CD14-positive monocyte (primary cell): ENCODE data around the gene FOXL2NB. TPM values are rescaled to one million over a fixed set of nuclear protein-coding genes. Genes with fewer than 3 reads are reported as not detected.
A peak's percentile ranks its signal among the peaks of the same experiment; 100 is the strongest.

Source experiments
- DNase-seq, 3 donors: peaks; one replicate each; pipeline ENCODE4 v3.0.0-alpha.2; 2011 to 2022
- H2AFZ ChIP-seq: 2 replicates; pipeline ENCODE4 v1.6.0; 2012; ENCODE audit warnings: mild to moderate bottlenecking, low read depth, low read length, inconsistent platforms; ENCODE audit not compliant: insufficient read depth, poor library complexity, severe bottlenecking
- H3K27ac ChIP-seq, 2 donors: 1 replicate in 1 of 2; 2 replicates in 1 of 2; pipeline ENCODE4 v1.5.1; 2012 to 2013; ENCODE audit warnings: low read length in 2 of 2, control low read depth in 1 of 2, inconsistent platforms in 1 of 2, low read depth in 1 of 2, mild to moderate bottlenecking in 1 of 2
- H3K27me3 ChIP-seq, 2 donors: one replicate each; pipeline versions ENCODE4 v1.6.0 to v1.6.1; 2011 to 2013; ENCODE audit warnings: low read length in 2 of 2; ENCODE audit not compliant: control insufficient read depth in 2 of 2, insufficient read depth in 2 of 2
- H3K36me3 ChIP-seq, 2 donors: replicated peaks in 1 of 2; 1 replicate in 1 of 2; 2 replicates in 1 of 2; pipeline versions ENCODE4 v1.5.1 to v1.6.1; 2012 to 2013; ENCODE audit warnings: low read length in 2 of 2, control low read depth in 1 of 2, inconsistent platforms in 1 of 2, mild to moderate bottlenecking in 1 of 2; ENCODE audit not compliant: insufficient read depth in 2 of 2, control insufficient read depth in 1 of 2
- H3K4me1 ChIP-seq, 2 donors: 1 replicate in 1 of 2; 2 replicates in 1 of 2; pipeline versions ENCODE4 v1.5.1 to v1.6.1; 2012 to 2013; ENCODE audit warnings: low read length in 2 of 2, control low read depth in 1 of 2, inconsistent platforms in 1 of 2, mild to moderate bottlenecking in 1 of 2, moderate library complexity in 1 of 2; ENCODE audit not compliant: insufficient read depth in 2 of 2, control insufficient read depth in 1 of 2
- H3K4me2 ChIP-seq: replicated peaks from 2 replicates; pipeline ENCODE3; 2012; ENCODE audit warnings: low read length, moderate library complexity, mild to moderate bottlenecking; ENCODE audit not compliant: poor library complexity, severe bottlenecking; ENCODE audit errors: extremely low read depth
- H3K4me3 ChIP-seq, 3 experiments: fragments of 200-600 bp in 1 of 3; sonication (generic) in 1 of 3; replicated peaks in 1 of 3; 1 replicate in 2 of 3; 2 replicates in 1 of 3; pipeline ENCODE4 v1.5.1; 2011 to 2013; ENCODE audit warnings: low read length in 3 of 3, mild to moderate bottlenecking in 3 of 3, control low read depth in 2 of 3, low read depth in 2 of 3, inconsistent platforms in 1 of 3, moderate library complexity in 1 of 3
- H3K79me2 ChIP-seq: 2 replicates; pipeline ENCODE4 v1.6.0; 2012; ENCODE audit warnings: mild to moderate bottlenecking, control low read depth, inconsistent platforms, low read length, moderate library complexity; ENCODE audit not compliant: insufficient read depth
- H3K9ac ChIP-seq: 2 replicates; pipeline ENCODE4 v1.6.0; 2017; ENCODE audit warnings: low read length, mild to moderate bottlenecking; ENCODE audit not compliant: insufficient read depth, poor library complexity, severe bottlenecking
- H3K9me3 ChIP-seq, 2 donors: replicated peaks in 1 of 2; 1 replicate in 1 of 2; 2 replicates in 1 of 2; pipeline versions ENCODE4 v1.5.1 to v1.6.1; 2012 to 2013; ENCODE audit warnings: low read length in 2 of 2, control low read depth in 1 of 2; ENCODE audit not compliant: control insufficient read depth in 1 of 2, insufficient read depth in 1 of 2
- H4K20me1 ChIP-seq: 2 replicates; pipeline ENCODE4 v1.6.0; 2012; ENCODE audit warnings: mild to moderate bottlenecking, low read length, control low read depth, moderate library complexity; ENCODE audit not compliant: insufficient read depth
- H3K27ac Mint-ChIP-seq, 7 donors: one replicate each; pipeline ENCODE4 v1.8.0; 2020; ENCODE audit warnings: mild to moderate bottlenecking in 7 of 7, mixed read lengths in 7 of 7, moderate library complexity in 6 of 7, inconsistent platforms in 2 of 7
- H3K27me3 Mint-ChIP-seq, 3 donors: one replicate each; pipeline ENCODE4 v1.8.0; 2021 to 2022; ENCODE audit warnings: low read depth in 3 of 3, mild to moderate bottlenecking in 3 of 3, mixed read lengths in 3 of 3, moderate library complexity in 3 of 3, inconsistent platforms in 1 of 3
- H3K36me3 Mint-ChIP-seq, 2 donors: one replicate each; pipeline ENCODE4 v1.8.0; 2020; ENCODE audit warnings: mixed read lengths in 2 of 2, inconsistent platforms in 1 of 2, mild to moderate bottlenecking in 1 of 2
- H3K4me1 Mint-ChIP-seq: one replicate; pipeline ENCODE4 v1.8.0; 2020; ENCODE audit warnings: mild to moderate bottlenecking, mixed read lengths
- H3K4me3 Mint-ChIP-seq, 2 donors: one replicate each; pipeline ENCODE4 v1.8.0; 2020; ENCODE audit warnings: mild to moderate bottlenecking in 2 of 2, mixed read lengths in 2 of 2, moderate library complexity in 1 of 2
- H3K9me3 Mint-ChIP-seq, 7 donors: one replicate each; pipeline ENCODE4 v1.8.0; 2020 to 2022; ENCODE audit warnings: mixed read lengths in 7 of 7, mild to moderate bottlenecking in 6 of 7, moderate library complexity in 6 of 7, inconsistent platforms in 2 of 7
- WGBS: methylation state at CpG from one replicate; pipeline ENCODE4 v1.1.5; 2013; ENCODE audit warnings: missing lambda C conversion rate; ENCODE audit not compliant: insufficient coverage; 5-methylcytosine and 5-hydroxymethylcytosine counted together
- intact Hi-C, 2 donors: fragments of 100-400 bp; cut with micrococcal nuclease; formaldehyde crosslinking; loops; one replicate each; pipeline versions ENCODE4 v1.15.0 to v1.15.1; 2023
- polyA plus RNA-seq, 3 donors: library from polyadenylated mRNA; depleted of rRNA in 1 of 3; unstranded in 2 of 3; stranded (reverse) in 1 of 3; fragments of 300-500 nt in 2 of 3; fragments of >200 nt in 1 of 3; fragmentation: Illumina TruSeq in 2 of 3; gene quantifications; 1 replicate in 2 of 3; 2 replicates in 1 of 3; pipeline ENCODE4 v1.2.3, GENCODE V29; 2012 to 2021
- TF ChIP-seq, protein P1 (sequence below): fragments of 200-600 bp; IDR thresholded peaks from one replicate; pipeline ENCODE4 v1.8.0; 2022; ENCODE audit warnings: antibody characterized with exemption, mild to moderate bottlenecking

Gene FOXL2NB
- polyA plus RNA-seq, 3 donors, result not detected

DNA sequence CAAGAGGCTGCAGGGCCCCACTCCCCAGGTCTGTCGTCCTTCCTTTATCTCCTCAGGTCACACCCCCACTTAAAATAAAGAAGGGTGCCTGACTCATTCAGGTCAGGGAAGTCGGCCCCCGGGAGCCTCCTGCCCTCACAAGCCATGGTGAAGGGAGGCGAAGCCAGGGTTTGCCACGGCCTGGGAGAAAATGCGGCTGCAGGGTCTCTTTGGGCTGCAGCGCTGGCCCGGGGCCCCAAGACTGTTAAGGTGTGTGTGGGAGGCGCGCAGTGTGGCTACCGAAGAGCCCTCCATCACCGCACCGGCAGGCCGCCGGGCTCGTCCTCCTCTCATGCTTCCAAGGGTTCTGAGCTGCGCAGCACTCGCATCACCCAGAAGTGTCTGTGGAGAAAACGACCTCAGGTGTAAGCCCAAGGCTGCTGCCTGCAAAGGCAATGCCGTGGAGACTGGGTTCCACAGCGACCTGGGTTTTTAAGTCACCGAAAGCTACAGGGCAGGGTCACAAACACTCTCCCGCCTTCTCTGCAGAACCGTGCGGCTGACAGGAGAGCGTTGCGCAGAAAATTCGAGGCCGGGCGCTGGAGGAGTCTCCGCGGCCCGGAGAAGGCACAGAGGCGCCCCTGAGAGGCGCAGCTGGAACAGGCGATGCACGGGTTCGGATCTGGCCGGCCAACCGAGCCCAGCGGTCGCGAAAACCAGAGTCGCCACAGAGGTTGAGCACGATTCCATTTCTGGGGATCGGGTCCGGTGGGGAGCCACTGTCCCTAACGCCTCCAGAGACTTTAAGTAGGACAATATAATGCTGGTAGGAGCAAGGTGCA, 8.8 kb upstream of the FOXL2NB start:
- TF ChIP-seq, protein P1, sequence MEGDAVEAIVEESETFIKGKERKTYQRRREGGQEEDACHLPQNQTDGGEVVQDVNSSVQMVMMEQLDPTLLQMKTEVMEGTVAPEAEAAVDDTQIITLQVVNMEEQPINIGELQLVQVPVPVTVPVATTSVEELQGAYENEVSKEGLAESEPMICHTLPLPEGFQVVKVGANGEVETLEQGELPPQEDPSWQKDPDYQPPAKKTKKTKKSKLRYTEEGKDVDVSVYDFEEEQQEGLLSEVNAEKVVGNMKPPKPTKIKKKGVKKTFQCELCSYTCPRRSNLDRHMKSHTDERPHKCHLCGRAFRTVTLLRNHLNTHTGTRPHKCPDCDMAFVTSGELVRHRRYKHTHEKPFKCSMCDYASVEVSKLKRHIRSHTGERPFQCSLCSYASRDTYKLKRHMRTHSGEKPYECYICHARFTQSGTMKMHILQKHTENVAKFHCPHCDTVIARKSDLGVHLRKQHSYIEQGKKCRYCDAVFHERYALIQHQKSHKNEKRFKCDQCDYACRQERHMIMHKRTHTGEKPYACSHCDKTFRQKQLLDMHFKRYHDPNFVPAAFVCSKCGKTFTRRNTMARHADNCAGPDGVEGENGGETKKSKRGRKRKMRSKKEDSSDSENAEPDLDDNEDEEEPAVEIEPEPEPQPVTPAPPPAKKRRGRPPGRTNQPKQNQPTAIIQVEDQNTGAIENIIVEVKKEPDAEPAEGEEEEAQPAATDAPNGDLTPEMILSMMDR, result no peak
- WGBS, result under 1% methylated on average over 42 of the region's 48 CpGs
- H3K4me3 Mint-ChIP-seq, result peak overlapping the region in 1 of 2 donors; percentile 87
- Histone ChIP-seq H3K4me3 (no peak overlapping the region), H3K27ac (no peak overlapping the region), H3K4me2 (no peak overlapping the region), H3K36me3 (no peaks in the 10 kb centered on the region), H4K20me1 (no peaks in the 10 kb centered on the region), H3K79me2 (no peaks in the 10 kb centered on the region), H3K9ac (no peak overlapping the region), H3K4me1 (peaks cover 43 to 45% of the 10 kb centered on the region in 2 donors), H2AFZ (no peak overlapping the region), H3K9me3 (peaks cover 11 to 51% of the 10 kb centered on the region in 2 donors), H3K27me3 (peaks cover 82 to 100% of the 10 kb centered on the region in 2 donors)
- intact Hi-C loops, result no loop called here
- peaks cover 88 to 97% (median 96%) of the 10 kb centered on the region in 3 donors for H3K27me3 Mint-ChIP-seq
- H3K4me1 Mint-ChIP-seq, result peaks cover 43% of the 10 kb centered on the region
- peak overlapping the region in 1 of 7 donors; percentile 70 for H3K27ac Mint-ChIP-seq
- peaks cover 9 to 17% of the 10 kb centered on the region in 2 donors for H3K36me3 Mint-ChIP-seq
- no peak for DNase-seq
- peaks cover 0 to 34% (median 13%) of the 10 kb centered on the region in 7 donors for H3K9me3 Mint-ChIP-seq

DNA sequence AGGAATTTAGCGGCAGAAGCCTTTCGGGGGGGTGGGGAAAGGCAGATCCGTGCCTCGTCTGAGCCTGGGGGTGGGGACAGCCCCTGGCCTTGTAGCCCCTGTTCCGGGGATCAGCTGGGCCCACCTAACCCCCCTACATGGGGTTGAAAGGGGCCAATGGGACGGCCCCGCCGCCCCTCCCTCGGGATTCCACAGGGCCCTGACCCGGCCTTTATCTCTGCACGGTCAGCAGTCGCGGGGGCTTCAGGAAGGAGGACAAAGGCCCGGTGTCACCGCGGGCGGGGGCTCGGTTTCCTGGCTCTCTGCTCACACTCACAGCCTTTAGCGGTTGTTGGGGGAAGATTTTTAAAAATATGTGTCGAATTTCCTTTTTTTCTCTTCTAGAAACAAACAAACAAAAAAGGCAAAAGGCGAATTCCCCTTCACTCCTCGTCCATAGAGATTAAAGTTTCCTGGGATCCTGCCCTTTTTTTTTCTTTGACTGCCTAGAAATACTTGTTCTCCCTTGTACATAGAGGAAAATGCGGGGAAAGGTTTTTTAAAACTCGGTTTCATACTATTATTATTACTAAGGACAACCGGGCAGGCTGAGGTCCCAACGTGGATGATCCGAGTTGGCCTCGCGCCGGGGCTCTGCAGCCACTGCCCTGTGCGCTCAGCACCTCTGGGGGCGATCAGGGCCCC, 8.0 kb upstream of the FOXL2NB start:
- Histone ChIP-seq H3K79me2 (no peaks in the 10 kb centered on the region), H3K4me2 (no peak overlapping the region), H4K20me1 (no peaks in the 10 kb centered on the region), H3K4me1 (peaks cover 43 to 48% of the 10 kb centered on the region in 2 donors), H3K36me3 (no peaks in the 10 kb centered on the region), H3K9ac (no peak overlapping the region), H3K27me3 (peaks cover 88 to 100% of the 10 kb centered on the region in 2 donors), H2AFZ (no peak overlapping the region), H3K4me3 (no peak overlapping the region), H3K27ac (no peak overlapping the region), H3K9me3 (peaks cover 11 to 53% of the 10 kb centered on the region in 2 donors)
- TF ChIP-seq, protein P1, result no peak
- Mint-ChIP-seq H3K27ac (peak overlapping the region in 1 of 7 donors; percentile 70), H3K27me3 (peaks cover 93 to 99% (median 98%) of the 10 kb centered on the region in 3 donors), H3K4me1 (peaks cover 49% of the 10 kb centered on the region), H3K4me3 (peak overlapping the region in 1 of 2 donors; percentile 87), H3K36me3 (peaks cover 9 to 17% of the 10 kb centered on the region in 2 donors), H3K9me3 (peaks cover 0 to 40% (median 18%) of the 10 kb centered on the region in 7 donors)
- intact Hi-C loops, result no loop called here
- 8% methylated on average over 17 of the region's 32 CpGs for whole genome bisulfite sequencing
- DNase-seq, result no peak
